Mucosa of rectum (tissue), 2 donors: ENCODE results near the gene AMIGO3.

Source experiments
- H3K27ac ChIP-seq, 2 donors: one replicate each; pipeline ENCODE4 v1.7.0; 2013; ENCODE audit warnings: inconsistent platforms in 2 of 2, low read depth in 2 of 2, low read length in 2 of 2
- H3K27me3 ChIP-seq, 2 donors: one replicate each; pipeline ENCODE4 v1.7.0; 2013; ENCODE audit warnings: low read length in 2 of 2; ENCODE audit not compliant: control insufficient read depth in 2 of 2, insufficient read depth in 2 of 2
- H3K36me3 ChIP-seq, 2 donors: one replicate each; pipeline ENCODE4 v1.7.0; 2013; ENCODE audit warnings: low read length in 2 of 2; ENCODE audit not compliant: control insufficient read depth in 2 of 2, insufficient read depth in 2 of 2
- H3K4me1 ChIP-seq, 2 donors: one replicate each; pipeline ENCODE4 v1.7.0; 2013; ENCODE audit warnings: low read length in 2 of 2, mild to moderate bottlenecking in 1 of 2; ENCODE audit not compliant: control insufficient read depth in 2 of 2, insufficient read depth in 2 of 2
- H3K4me3 ChIP-seq, 2 donors: one replicate each; pipeline ENCODE4 v1.7.0; 2013; ENCODE audit warnings: low read length in 2 of 2
- H3K9ac ChIP-seq, 2 donors: one replicate each; pipeline ENCODE4 v1.7.0; 2013; ENCODE audit warnings: low read length in 2 of 2, low read depth in 1 of 2, mild to moderate bottlenecking in 1 of 2
- H3K9me3 ChIP-seq, 2 donors: one replicate each; pipeline ENCODE4 v1.7.0; 2013; ENCODE audit warnings: low read length in 2 of 2; ENCODE audit not compliant: control insufficient read depth in 2 of 2
- donor health status: healthy.
- donor health status: Normal muscosa, but diverticular disease.

The AMIGO3 gene

DNA sequence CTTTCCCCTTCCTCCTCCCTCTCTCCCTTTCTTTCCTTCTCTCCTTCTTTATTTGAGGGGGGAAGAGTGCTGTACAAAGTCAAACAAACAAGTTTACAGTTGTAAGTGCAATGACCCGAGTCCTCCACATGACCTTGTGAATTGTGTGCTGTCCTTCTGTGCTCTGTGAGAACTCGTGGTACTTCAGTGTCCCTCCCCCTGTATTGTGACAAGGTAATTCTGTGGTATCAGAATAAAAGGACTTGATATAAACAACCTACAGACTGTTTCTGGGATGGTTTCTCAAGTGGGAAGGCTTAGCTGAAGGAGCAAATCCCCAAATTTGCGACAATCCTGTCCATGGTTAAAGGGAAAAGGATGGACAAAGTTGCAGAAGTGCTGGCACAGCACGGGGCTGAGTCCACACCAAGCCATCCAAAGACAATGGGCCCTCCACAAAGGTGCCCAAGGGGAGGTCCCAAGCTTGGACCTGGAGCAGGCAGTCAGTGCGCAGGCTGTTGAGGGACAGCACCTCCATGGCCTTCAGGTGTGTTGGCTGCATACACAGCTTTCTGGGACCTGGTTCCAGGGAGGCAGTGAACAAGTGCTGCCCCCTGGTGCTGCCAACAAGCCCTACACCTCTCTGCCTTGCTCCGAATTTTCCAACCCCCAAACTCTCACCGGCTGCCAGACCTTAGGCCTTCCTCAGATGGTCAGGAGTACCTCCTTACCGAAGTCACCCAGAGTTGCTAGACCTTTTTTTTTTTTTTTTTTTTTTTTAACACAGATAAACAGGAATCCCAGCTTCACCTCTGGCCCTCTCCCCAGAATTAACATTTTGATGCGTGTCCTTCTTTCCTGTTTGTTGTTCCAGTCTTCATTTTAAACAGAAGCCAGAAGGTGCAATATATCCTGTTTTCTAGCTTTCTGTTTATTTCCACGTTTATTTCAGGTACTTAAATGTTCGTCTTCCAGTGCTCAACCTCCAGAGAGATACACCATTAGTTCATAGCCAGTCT lies 47.9 kb downstream of the AMIGO3 start:
- no peak overlapping the region for H3K4me3 ChIP-seq
- no peak overlapping the region for H3K9ac ChIP-seq
- no peak overlapping the region for H3K27ac ChIP-seq
- no peaks in the 10 kb centered on the region for H3K9me3 ChIP-seq
- H3K4me1 ChIP-seq: peaks cover 12 to 13% of the 10 kb centered on the region in 2 donors
- H3K27me3 ChIP-seq: peaks cover 0 to 9% of the 10 kb centered on the region in 2 donors
- H3K36me3 ChIP-seq: peaks cover 6 to 11% of the 10 kb centered on the region in 2 donors

DNA sequence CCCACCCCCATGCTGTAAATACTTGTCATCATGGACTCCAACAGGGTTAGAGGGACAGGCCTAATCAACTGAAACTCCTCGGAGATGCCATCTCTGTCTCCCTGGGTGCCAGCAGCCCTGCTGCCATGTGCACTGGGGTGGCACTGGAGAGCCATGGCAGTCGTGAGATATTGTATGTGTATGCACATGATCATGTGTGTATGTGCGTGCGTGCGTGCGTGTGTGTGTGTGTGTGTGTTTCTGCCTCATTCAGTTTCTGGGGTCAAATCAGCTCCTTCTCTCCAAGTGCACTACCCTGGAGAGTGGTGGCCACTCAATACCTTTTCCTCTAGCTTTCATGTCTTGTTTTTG lies 48.6 kb downstream of the AMIGO3 start:
- H3K9ac ChIP-seq: no peak overlapping the region
- no peak overlapping the region for H3K4me3 ChIP-seq
- peaks cover 12 to 13% of the 10 kb centered on the region in 2 donors for H3K4me1 ChIP-seq
- H3K27ac ChIP-seq: no peak overlapping the region
- peaks cover 0 to 9% of the 10 kb centered on the region in 2 donors for H3K27me3 ChIP-seq
- H3K36me3 ChIP-seq: peaks cover 0 to 4% of the 10 kb centered on the region in 2 donors
- H3K9me3 ChIP-seq: no peaks in the 10 kb centered on the region

DNA sequence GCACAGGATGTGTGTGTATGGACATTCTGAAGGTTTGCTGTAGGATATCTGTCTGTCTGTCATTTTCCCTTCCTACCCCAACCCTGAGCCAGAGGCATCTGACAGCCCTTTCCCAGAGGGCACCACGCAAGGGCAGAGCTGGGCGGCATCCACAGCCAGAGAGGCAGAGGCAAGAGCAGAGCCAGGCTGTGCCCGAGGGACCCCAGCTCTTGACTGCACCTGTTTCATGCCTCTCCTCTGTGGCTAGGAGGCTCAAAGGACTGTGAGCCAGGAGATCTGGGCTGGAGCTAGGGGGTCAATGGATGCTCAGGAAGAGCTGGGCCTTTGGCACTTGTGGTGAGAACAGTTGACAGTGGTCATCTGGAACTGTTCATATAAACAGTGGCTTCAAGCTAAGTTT lies 50.1 kb downstream of the AMIGO3 start:
- Histone ChIP-seq H3K27ac (no peak overlapping the region), H3K4me3 (no peak overlapping the region), H3K36me3 (no peaks in the 10 kb centered on the region), H3K4me1 (peaks cover 5% of the 10 kb centered on the region in 2 donors), H3K9ac (no peak overlapping the region), H3K9me3 (no peaks in the 10 kb centered on the region), H3K27me3 (peaks cover 0 to 9% of the 10 kb centered on the region in 2 donors)

DNA sequence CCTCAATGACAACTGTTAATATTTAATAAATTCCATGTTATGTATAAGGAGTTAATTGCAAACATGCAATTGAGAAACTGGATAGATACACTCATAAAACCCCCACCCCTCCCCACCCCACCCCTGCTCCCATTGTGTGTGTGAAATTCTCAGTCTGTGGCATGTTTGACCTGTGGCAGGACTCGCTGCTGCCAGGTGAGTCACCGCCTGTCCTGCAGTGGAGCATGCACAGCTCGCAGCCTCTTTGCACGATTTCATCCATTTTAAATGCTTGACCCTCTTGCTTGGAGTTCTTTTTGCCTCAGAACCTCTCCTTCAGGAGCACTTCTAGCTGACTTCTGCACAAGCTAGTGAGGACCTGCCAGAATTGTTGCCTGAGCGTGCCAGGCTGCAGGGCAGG lies 50.6 kb downstream of the AMIGO3 start:
- Histone ChIP-seq H3K27ac (no peak overlapping the region), H3K27me3 (peaks cover 0 to 9% of the 10 kb centered on the region in 2 donors), H3K9me3 (no peaks in the 10 kb centered on the region), H3K4me1 (peaks cover 5% of the 10 kb centered on the region in 2 donors), H3K4me3 (no peak overlapping the region), H3K36me3 (no peaks in the 10 kb centered on the region), H3K9ac (no peak overlapping the region)

DNA sequence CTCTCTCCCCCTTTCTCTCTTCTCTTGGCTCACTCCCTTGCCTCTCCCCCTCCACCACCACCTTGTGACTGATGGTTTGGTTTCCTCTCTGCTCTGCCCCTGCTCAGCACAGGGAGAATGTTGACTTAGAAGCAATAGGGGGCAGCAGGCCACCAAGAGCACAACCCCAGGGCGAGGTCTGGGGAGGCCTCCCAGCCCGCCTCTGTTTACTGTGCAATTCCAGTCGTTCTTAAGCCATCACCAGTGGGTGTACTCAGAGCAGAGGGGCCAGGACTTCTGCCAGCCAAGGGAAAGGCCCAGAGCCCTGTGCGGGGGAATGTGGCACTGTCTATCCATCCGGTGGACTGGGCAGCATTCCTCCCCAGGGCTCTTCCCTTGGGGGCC lies 51.1 kb downstream of the AMIGO3 start:
- H3K27me3 ChIP-seq: peaks cover 0 to 9% of the 10 kb centered on the region in 2 donors
- no peaks in the 10 kb centered on the region for H3K9me3 ChIP-seq
- no peak overlapping the region for H3K27ac ChIP-seq
- no peaks in the 10 kb centered on the region for H3K36me3 ChIP-seq
- peaks cover 4% of the 10 kb centered on the region in 2 donors for H3K4me1 ChIP-seq
- no peak overlapping the region for H3K9ac ChIP-seq
- no peak overlapping the region for H3K4me3 ChIP-seq

DNA sequence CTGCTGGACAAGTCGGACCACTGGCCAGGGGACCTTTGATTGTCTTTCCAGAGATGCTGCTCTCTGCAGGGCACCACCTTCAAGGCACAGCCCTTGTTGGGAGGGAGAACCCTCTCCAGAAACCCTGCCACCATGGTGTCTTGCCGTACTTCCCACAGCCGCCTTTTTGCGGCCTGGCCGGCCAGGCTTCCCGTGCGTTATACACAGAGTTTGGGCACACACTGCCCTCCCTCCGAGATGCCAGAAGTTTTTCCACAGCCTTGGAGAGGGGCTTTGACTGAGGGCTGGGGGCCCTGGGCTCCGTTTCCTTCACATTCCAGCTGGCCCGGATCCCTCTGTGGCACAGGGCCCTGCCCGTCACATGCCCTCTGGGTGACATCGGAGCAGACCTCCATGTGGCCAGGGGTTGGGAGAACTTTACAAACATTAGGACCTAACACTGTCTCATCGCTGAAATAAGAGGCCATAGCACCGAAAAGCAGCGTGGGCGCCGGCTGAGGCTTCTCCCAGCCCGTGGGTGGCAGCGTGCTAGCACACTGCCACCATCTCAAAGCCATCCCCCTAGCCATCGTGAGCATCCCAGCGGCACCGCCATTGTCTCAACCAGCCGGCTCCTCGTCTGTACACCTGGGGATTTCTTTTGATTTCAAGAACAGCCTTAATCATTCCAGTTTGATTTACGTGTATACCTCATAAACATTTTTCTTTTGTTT lies 51.6 kb downstream of the AMIGO3 start:
- Histone ChIP-seq H3K27me3 (peaks cover 0 to 9% of the 10 kb centered on the region in 2 donors), H3K27ac (no peak overlapping the region), H3K36me3 (no peaks in the 10 kb centered on the region), H3K9ac (no peak overlapping the region), H3K9me3 (no peaks in the 10 kb centered on the region), H3K4me1 (no peaks in the 10 kb centered on the region), H3K4me3 (no peak overlapping the region)
